HCT116 (cell line): ENCODE measurements around the gene NGFR. TPM values are rescaled to one million over a fixed set of nuclear protein-coding genes. Genes with fewer than 3 reads are reported as not detected.
A peak's percentile ranks its signal among the peaks of the same experiment; 100 is the strongest.

Experiments used
- ATAC-seq: fragments of 200-7000 bp; cut with Tn5 transposase; 2 replicates; pipeline ENCODE4 v1.9.1; 2020; ENCODE audit warnings: mild to moderate bottlenecking, moderate library complexity
- BruUV-seq: library from RNA; stranded (reverse); fragments of 400-500 nt; replicated peaks from 2 replicates; lab custom pipeline; 2021; lab: Mats Ljungman, UMichigan
- CTCF ChIA-PET: fragments of 300-600 bp; sonication (Branson Sonifier 250); formaldehyde crosslinking; loops from one replicate; lab custom pipeline; 2021; ENCODE audit warnings: antibody characterized with exemption; lab: Charles Lee
- POLR2A ChIA-PET: fragments of 300-600, 350-600 bp; sonication (Branson Sonifier 250); formaldehyde crosslinking; loops from one replicate; lab custom pipeline; 2021; ENCODE audit warnings: antibody characterized with exemption; lab: Charles Lee
- RAD21 ChIA-PET, 2 experiments: fragments of 300-600 bp; sonication (Branson Sonifier 250); formaldehyde crosslinking; loops; one replicate each; lab custom pipeline; 2023; ENCODE audit warnings: low total read pairs in 2 of 2; ENCODE audit not compliant: uncharacterized antibody in 2 of 2, unreplicated experiment in 2 of 2, low non-redundant PET in 1 of 2; lab: Charles Lee
- DNase-seq: peaks from one replicate; pipeline ENCODE4 v3.0.0-alpha.2; 2010; ENCODE audit warnings: low read depth, low spot score
- H2AFZ ChIP-seq: fragments of 200-600 bp; shearing (Covaris generic), sonication (generic); 2 replicates; pipeline ENCODE4 v1.6.1; 2017; ENCODE audit warnings: low read depth, mixed run types, mixed read lengths, antibody characterized with exemption, low read length; ENCODE audit not compliant: poor library complexity, severe bottlenecking
- H3K27ac ChIP-seq: 2 replicates; pipeline ENCODE4 v1.5.1; 2012; ENCODE audit warnings: low read depth, low read length
- H3K27me3 ChIP-seq: fragments of 200-600 bp; sonication (generic); 2 replicates; pipeline ENCODE4 v1.6.1; 2016; ENCODE audit warnings: mixed run types, low read length, mixed read lengths; ENCODE audit not compliant: insufficient read depth
- H3K36me3 ChIP-seq, 2 experiments: fragments of 200-500 bp in 1 of 2; fragments of 200-600 bp in 1 of 2; sonication (Bioruptor generic) in 1 of 2; sonication (generic) in 1 of 2; 2 replicates each; pipeline versions ENCODE4 v1.5.1 to v1.6.1; 2014 to 2016; ENCODE audit warnings: low read length in 2 of 2, inconsistent platforms in 1 of 2, mixed read lengths in 1 of 2, mixed run types in 1 of 2; ENCODE audit not compliant: insufficient read depth in 2 of 2, control insufficient read depth in 1 of 2
- H3K4me1 ChIP-seq, 2 experiments: fragments of 200-600 bp in 1 of 2; sonication (generic) in 1 of 2; 2 replicates each; pipeline versions ENCODE4 v1.5.1 to v1.6.1; 2012 to 2017; ENCODE audit warnings: low read length in 2 of 2, inconsistent platforms in 1 of 2, mild to moderate bottlenecking in 1 of 2, mixed read lengths in 1 of 2, mixed run types in 1 of 2, moderate library complexity in 1 of 2; ENCODE audit not compliant: insufficient read depth in 2 of 2, control insufficient read depth in 1 of 2
- H3K4me2 ChIP-seq: fragments of 200-600 bp; sonication (generic); 2 replicates; pipeline ENCODE4 v1.6.1; 2017; ENCODE audit warnings: mixed run types, low read length, mixed read lengths
- H3K4me3 ChIP-seq, 2 experiments: fragments of 200-600 bp in 1 of 2; sonication (generic) in 1 of 2; replicated peaks in 1 of 2; 2 replicates each; pipeline ENCODE4 v1.5.1; 2011 to 2016; ENCODE audit warnings: low read length in 2 of 2, control low read depth in 1 of 2, low read depth in 1 of 2, mild to moderate bottlenecking in 1 of 2, mixed read lengths in 1 of 2, mixed run types in 1 of 2
- H3K79me2 ChIP-seq: fragments of 200-600 bp; sonication (generic); 2 replicates; pipeline ENCODE4 v1.6.1; 2017; ENCODE audit warnings: mild to moderate bottlenecking, mixed run types, low read length, moderate library complexity, mixed read lengths; ENCODE audit not compliant: insufficient read depth
- H3K9ac ChIP-seq: fragments of 200-600 bp; sonication (generic); 2 replicates; pipeline ENCODE4 v1.6.1; 2016; ENCODE audit warnings: low read length, mixed read lengths
- H3K9me2 ChIP-seq: fragments of 200-600 bp; sonication (generic), shearing (Covaris generic); 2 replicates; pipeline ENCODE4 v1.6.1; 2017; ENCODE audit warnings: mixed run types, mild to moderate bottlenecking, moderate library complexity; ENCODE audit not compliant: insufficient read depth
- H3K9me3 ChIP-seq, 2 experiments: fragments of 200-500 bp in 1 of 2; fragments of 200-600 bp in 1 of 2; sonication (Bioruptor generic) in 1 of 2; sonication (generic) in 1 of 2; 2 replicates each; pipeline ENCODE4 v1.6.1; 2014 to 2017; ENCODE audit warnings: low read length in 2 of 2, mixed read lengths in 2 of 2, inconsistent platforms in 1 of 2, low read depth in 1 of 2, mild to moderate bottlenecking in 1 of 2, mixed run types in 1 of 2, moderate library complexity in 1 of 2; ENCODE audit not compliant: control insufficient read depth in 1 of 2, insufficient read depth in 1 of 2
- H4K20me1 ChIP-seq: fragments of 200-600 bp; sonication (generic), shearing (Covaris generic); 2 replicates; pipeline ENCODE4 v1.6.1; 2017; ENCODE audit warnings: mixed run types, mild to moderate bottlenecking, moderate library complexity; ENCODE audit not compliant: insufficient read depth
- ATF3 ChIP-seq: IDR thresholded peaks from 2 replicates; pipeline ENCODE4 v1.6.1; 2012
- CBX3 ChIP-seq: IDR thresholded peaks from 2 replicates; pipeline ENCODE4 v1.6.1; 2012; ENCODE audit warnings: low read depth
- ELF1 ChIP-seq: IDR thresholded peaks from 2 replicates; pipeline ENCODE4 v1.6.1; 2012; ENCODE audit warnings: low read depth, borderline replicate concordance
- EZH2phosphoT487 ChIP-seq: fragments of 200-600 bp; IDR thresholded peaks from 2 replicates; pipeline ENCODE4 v1.6.1; 2018; ENCODE audit warnings: antibody characterized with exemption, borderline replicate concordance
- MAX ChIP-seq: IDR thresholded peaks from 2 replicates; pipeline ENCODE4 v1.6.1; 2012
- POLR2A ChIP-seq: IDR thresholded peaks from 2 replicates; pipeline ENCODE4 v1.7.0; 2011; ENCODE audit warnings: borderline replicate concordance; ENCODE audit not compliant: insufficient read depth, insufficient read length; ENCODE audit errors: extremely low read depth
- REST ChIP-seq: IDR thresholded peaks from 2 replicates; pipeline ENCODE4 v1.6.1; 2012; ENCODE audit warnings: low read depth
- SP1 ChIP-seq: IDR thresholded peaks from 2 replicates; pipeline ENCODE4 v1.6.1; 2012; ENCODE audit warnings: low read depth
- YY1 ChIP-seq: IDR thresholded peaks from 2 replicates; pipeline ENCODE4 v1.6.1; 2011; ENCODE audit warnings: low read length, low read depth, moderate library complexity, mild to moderate bottlenecking; ENCODE audit not compliant: insufficient replicate concordance; ENCODE audit errors: extremely low read depth
- intact Hi-C: fragments of 100-400 bp; cut with micrococcal nuclease; formaldehyde crosslinking; loops from 2 replicates; pipeline ENCODE4 v1.10.0; 2022
- total RNA-seq: library from RNA; stranded (reverse); gene quantifications from one replicate; pipeline ENCODE4 v1.2.1, GENCODE V29; 2021; ENCODE audit not compliant: unreplicated experiment

The NGFR gene
- total RNA-seq, 1 experiment from 2014 or later = 6.1 TPM

- Histone ChIP-seq H2AFZ (no peak overlapping the region), H3K9me2 (no peaks in the 10 kb centered on the region), H4K20me1 (no peaks in the 10 kb centered on the region), H3K27ac (no peak overlapping the region), H3K4me1 (no peaks in the 10 kb centered on the region), H3K9ac (no peak overlapping the region), H3K9me3 (no peaks in the 10 kb centered on the region), H3K4me2 (no peak overlapping the region), H3K4me3 (no peak overlapping the region), H3K27me3 (no peaks in the 10 kb centered on the region), H3K79me2 (no peaks in the 10 kb centered on the region), H3K36me3 (no peaks in the 10 kb centered on the region)
- ChIA-PET RAD21 (no interaction called here), POLR2A (no interaction called here), CTCF (interaction anchor here (1.0 to 2.8 kb wide), 2 partner anchors 9 to 31 kb away, joined by 3 to 10 read pairs; no protein-coding TSS in a partner anchor)
- no TSS peak for BruUV-seq
- intact Hi-C loops = no loop called here
- DNase-seq (no peak), ATAC-seq (peak; percentile 26; the same call in 1 of the 2 replicates)
- no peak for TF ChIP-seq YY1
- no peak for TF ChIP-seq SP1
- no peak for TF ChIP-seq CBX3
- TF ChIP-seq EZH2phosphoT487 = no peak
Measured at GRCh38 chr17:49524473-49525359, 29.6 kb downstream of the NGFR start.

- RAD21 ChIA-PET = interaction anchor here in 1 of 2 experiments (0.7 kb wide), 1 partner anchor 112 kb away, joined by 4 read pairs; the partner anchor contains the start of gene PHB1
- no peak for TF ChIP-seq ELF1
- TF ChIP-seq ATF3 = no peak
- TF ChIP-seq SP1 = no peak
- TF ChIP-seq POLR2A = no peak
- no peak for TF ChIP-seq REST
- no peak for TF ChIP-seq MAX
Measured at GRCh38 chr17:49525831-49526741, 31.0 kb downstream of the NGFR start.

More at GRCh38 chr17:49525831-49526741, 31.0 kb downstream of the NGFR start:
- H3K36me3 ChIP-seq = no peaks in the 10 kb centered on the region
- H3K9ac ChIP-seq = no peak overlapping the region
- H4K20me1 ChIP-seq = no peaks in the 10 kb centered on the region
- intact Hi-C loops = no loop called here
- no peaks in the 10 kb centered on the region for H3K79me2 ChIP-seq
- H2AFZ ChIP-seq = no peak overlapping the region
- H3K27ac ChIP-seq = no peak overlapping the region
- no peaks in the 10 kb centered on the region for H3K9me2 ChIP-seq
- H3K4me3 ChIP-seq = no peak overlapping the region
- no peaks in the 10 kb centered on the region for H3K4me1 ChIP-seq
- no TSS peak for BruUV-seq
- ChIA-PET POLR2A (no interaction called here), CTCF (interaction anchor here (1.0 to 1.2 kb wide), 2 partner anchors 8 to 32 kb away, joined by 3 to 4 read pairs; no protein-coding TSS in a partner anchor)
- no peaks in the 10 kb centered on the region for H3K9me3 ChIP-seq
- ATAC-seq (no peak), DNase-seq (no peak)
- no peaks in the 10 kb centered on the region for H3K27me3 ChIP-seq
- H3K4me2 ChIP-seq = no peak overlapping the region
